CD4-positive, alpha-beta T cell (primary cell): ENCODE measurements around the gene FRMD3. TPM values are rescaled to one million over a fixed set of nuclear protein-coding genes. Genes with fewer than 3 reads are reported as not detected.

Experiments
- ATAC-seq: fragments of 200-7000 bp; cut with Tn5 transposase; one replicate; pipeline ENCODE4 v1.10.0; 2022; ENCODE audit warnings: mild to moderate bottlenecking; ENCODE audit not compliant: poor library complexity
- CTCF ChIA-PET: fragments of 350-600 bp; sonication (Branson Sonifier 250); formaldehyde crosslinking; loops from one replicate; lab custom pipeline; 2021; ENCODE audit warnings: antibody characterized with exemption, inconsistent platforms; lab: Charles Lee
- POLR2A ChIA-PET: fragments of 350-600 bp; sonication (Branson Sonifier 250); formaldehyde crosslinking; loops from one replicate; lab custom pipeline; 2021; ENCODE audit warnings: antibody characterized with exemption, inconsistent platforms; lab: Charles Lee
- DNase-seq, 14 experiments: peaks; one replicate each; pipeline ENCODE4 v3.0.0-alpha.2; 2013 to 2020; ENCODE audit warnings: mixed read lengths in 2 of 14
- H3K27ac ChIP-seq, 2 donors: one replicate each; pipeline versions ENCODE4 v1.5.1 to v1.7.0; 2013; ENCODE audit warnings: low read length in 2 of 2, low read depth in 1 of 2, mild to moderate bottlenecking in 1 of 2
- H3K27me3 ChIP-seq, 2 experiments: 1 replicate in 1 of 2; 2 replicates in 1 of 2; pipeline versions ENCODE4 v1.6.1 to v1.7.0; 2013; ENCODE audit warnings: low read length in 2 of 2, control low read depth in 1 of 2, mild to moderate bottlenecking in 1 of 2, moderate library complexity in 1 of 2; ENCODE audit not compliant: insufficient read depth in 2 of 2, control insufficient read depth in 1 of 2
- H3K36me3 ChIP-seq: one replicate; pipeline ENCODE4 v1.6.1; 2013; ENCODE audit warnings: low read length, control low read depth; ENCODE audit not compliant: insufficient read depth
- H3K4me1 ChIP-seq: one replicate; pipeline ENCODE4 v1.6.1; 2013; ENCODE audit warnings: low read length, control low read depth; ENCODE audit not compliant: insufficient read depth
- H3K4me3 ChIP-seq: one replicate; pipeline ENCODE4 v1.5.1; 2013; ENCODE audit warnings: mild to moderate bottlenecking, low read length, moderate library complexity
- H3K9me3 ChIP-seq, 2 experiments: 1 replicate in 1 of 2; 2 replicates in 1 of 2; pipeline versions ENCODE4 v1.6.1 to v1.7.0; 2013; ENCODE audit warnings: low read length in 2 of 2, mild to moderate bottlenecking in 2 of 2, control low read depth in 1 of 2, moderate library complexity in 1 of 2; ENCODE audit not compliant: control insufficient read depth in 1 of 2, insufficient read depth in 1 of 2
- H3K27ac Mint-ChIP-seq: one replicate; pipeline ENCODE4 v1.8.0; 2020; ENCODE audit warnings: mixed read lengths
- H3K27me3 Mint-ChIP-seq: one replicate; pipeline ENCODE4 v1.8.0; 2021; ENCODE audit warnings: mixed read lengths
- H3K36me3 Mint-ChIP-seq: one replicate; pipeline ENCODE4 v1.8.0; 2021; ENCODE audit warnings: low read depth, mixed read lengths
- H3K4me1 Mint-ChIP-seq: one replicate; pipeline ENCODE4 v1.8.0; 2021; ENCODE audit warnings: low read depth, mixed read lengths
- H3K4me3 Mint-ChIP-seq: one replicate; pipeline ENCODE4 v1.8.0; 2020; ENCODE audit warnings: mild to moderate bottlenecking, mixed read lengths
- H3K9me3 Mint-ChIP-seq: one replicate; pipeline ENCODE4 v1.8.0; 2020; ENCODE audit warnings: mixed read lengths
- intact Hi-C, 2 experiments: fragments of 100-400 bp; cut with DNase I in 1 of 2; cut with micrococcal nuclease in 1 of 2; formaldehyde crosslinking; loops; one replicate each; pipeline versions ENCODE4 v1.15.1 to v1.9.0; 2023 to 2025; cut with DNase I, micrococcal nuclease
- total RNA-seq, 174 experiments: library from RNA in 2 of 174; stranded (reverse) in 2 of 174; gene quantifications; one replicate each; pipeline ENCODE4 v1.2.3 and lab custom pipeline; 2021 to 2026
- TF ChIP-seq, protein P1 (sequence below): fragments of 200-600 bp; IDR thresholded peaks from one replicate; pipeline ENCODE4 v1.8.0; 2022; ENCODE audit warnings: antibody characterized with exemption, mild to moderate bottlenecking

Gene FRMD3
- total RNA-seq, 2 experiments from 2014 or later, result 0.53 to 1.0 TPM

DNA sequence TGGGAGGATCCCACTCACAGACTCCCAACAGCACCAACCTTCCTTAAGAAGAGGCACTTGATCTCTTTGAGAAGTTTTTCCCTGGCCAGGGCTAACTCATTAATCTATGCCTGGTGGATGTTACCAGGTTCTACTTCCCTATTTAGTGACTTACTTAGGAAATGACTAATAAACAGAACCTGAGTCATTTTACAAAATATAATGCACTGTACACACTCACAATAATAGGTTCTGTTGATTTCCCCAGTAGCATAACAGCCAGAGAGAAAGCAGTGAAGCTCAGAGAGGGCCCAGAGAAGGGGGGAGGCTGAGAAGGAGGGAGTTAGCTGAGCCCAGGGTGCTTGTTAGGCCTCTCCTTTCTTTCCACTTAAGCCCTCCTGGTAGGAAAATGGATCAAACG is 27.1 kb downstream of the FRMD3 start:
- Histone ChIP-seq H3K27me3 (no peaks in the 10 kb centered on the region), H3K4me3 (no peak overlapping the region), H3K4me1 (peaks cover 6% of the 10 kb centered on the region), H3K9me3 (no peaks in the 10 kb centered on the region), H3K36me3 (no peaks in the 10 kb centered on the region), H3K27ac (no peak overlapping the region)
- ATAC-seq (no peak), DNase-seq (peak in 2 of 14 experiments; percentile 28 to 42)
- no peaks in the 10 kb centered on the region for H3K9me3 Mint-ChIP-seq
- H3K27ac Mint-ChIP-seq, result no peak overlapping the region
- TF ChIP-seq, protein P1, sequence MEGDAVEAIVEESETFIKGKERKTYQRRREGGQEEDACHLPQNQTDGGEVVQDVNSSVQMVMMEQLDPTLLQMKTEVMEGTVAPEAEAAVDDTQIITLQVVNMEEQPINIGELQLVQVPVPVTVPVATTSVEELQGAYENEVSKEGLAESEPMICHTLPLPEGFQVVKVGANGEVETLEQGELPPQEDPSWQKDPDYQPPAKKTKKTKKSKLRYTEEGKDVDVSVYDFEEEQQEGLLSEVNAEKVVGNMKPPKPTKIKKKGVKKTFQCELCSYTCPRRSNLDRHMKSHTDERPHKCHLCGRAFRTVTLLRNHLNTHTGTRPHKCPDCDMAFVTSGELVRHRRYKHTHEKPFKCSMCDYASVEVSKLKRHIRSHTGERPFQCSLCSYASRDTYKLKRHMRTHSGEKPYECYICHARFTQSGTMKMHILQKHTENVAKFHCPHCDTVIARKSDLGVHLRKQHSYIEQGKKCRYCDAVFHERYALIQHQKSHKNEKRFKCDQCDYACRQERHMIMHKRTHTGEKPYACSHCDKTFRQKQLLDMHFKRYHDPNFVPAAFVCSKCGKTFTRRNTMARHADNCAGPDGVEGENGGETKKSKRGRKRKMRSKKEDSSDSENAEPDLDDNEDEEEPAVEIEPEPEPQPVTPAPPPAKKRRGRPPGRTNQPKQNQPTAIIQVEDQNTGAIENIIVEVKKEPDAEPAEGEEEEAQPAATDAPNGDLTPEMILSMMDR, result no peak
- intact Hi-C loops, result no loop called here
- CTCF ChIA-PET, result no interaction called here
- H3K4me3 Mint-ChIP-seq, result no peak overlapping the region
- H3K36me3 Mint-ChIP-seq, result no peaks in the 10 kb centered on the region
- peaks cover 10% of the 10 kb centered on the region for H3K4me1 Mint-ChIP-seq
- POLR2A ChIA-PET, result no interaction called here
- no peaks in the 10 kb centered on the region for H3K27me3 Mint-ChIP-seq

DNA sequence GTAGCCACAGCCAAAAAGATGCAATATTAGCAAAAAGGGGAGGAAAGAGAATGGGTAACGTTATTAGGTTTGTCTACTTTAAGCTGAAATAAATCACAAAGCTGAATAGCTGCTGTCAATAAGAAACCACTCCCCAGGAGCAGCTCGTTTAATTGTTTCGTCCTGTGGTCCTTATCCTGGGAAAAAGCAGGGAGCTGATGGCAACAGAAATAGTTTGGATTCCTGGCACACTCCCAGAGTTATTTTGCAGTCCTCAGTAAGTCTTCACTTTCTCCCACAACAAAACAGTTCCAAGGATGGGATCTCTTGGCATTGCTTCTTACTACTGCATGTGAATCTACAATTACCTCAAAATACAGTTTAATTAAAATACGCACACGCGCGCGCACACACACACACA is 28.8 kb downstream of the FRMD3 start:
- Mint-ChIP-seq H3K36me3 (no peaks in the 10 kb centered on the region), H3K9me3 (no peaks in the 10 kb centered on the region)

DNA sequence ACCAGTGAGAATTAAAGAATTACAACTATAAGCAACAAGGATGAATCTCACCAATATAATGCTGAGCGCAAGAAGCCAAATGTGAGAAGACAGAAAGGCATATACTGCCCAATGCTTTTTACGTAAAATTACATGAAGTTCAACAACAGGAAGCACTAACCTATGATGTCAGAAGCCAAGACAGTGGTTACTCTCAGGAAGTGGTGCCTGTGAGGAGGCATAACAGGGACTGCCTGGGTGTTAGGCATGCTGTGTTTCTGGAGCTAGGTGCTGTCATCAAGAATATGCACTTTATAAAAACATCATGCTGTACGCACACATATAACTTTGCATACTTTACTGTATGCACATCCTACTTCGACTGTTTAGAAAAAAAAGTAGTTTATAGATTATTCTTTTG is 30.1 kb downstream of the FRMD3 start:
- DNase-seq (peak in 3 of 14 experiments; percentile 21 to 38 (median 35)), ATAC-seq (peak; percentile 91)
- Mint-ChIP-seq H3K27me3 (no peaks in the 10 kb centered on the region), H3K9me3 (no peaks in the 10 kb centered on the region), H3K4me1 (peaks cover 10% of the 10 kb centered on the region), H3K36me3 (no peaks in the 10 kb centered on the region), H3K4me3 (no peak overlapping the region), H3K27ac (no peak overlapping the region)
- CTCF ChIA-PET, result interaction anchor here (1.6 kb wide), 1 partner anchor 8 kb away, joined by 3 read pairs; no protein-coding TSS in a partner anchor
- H3K27me3 ChIP-seq, result no peaks in the 10 kb centered on the region
- POLR2A ChIA-PET, result no interaction called here
- H3K27ac ChIP-seq, result no peak overlapping the region
- H3K9me3 ChIP-seq, result no peaks in the 10 kb centered on the region
- no peak overlapping the region for H3K4me3 ChIP-seq
- intact Hi-C loops, result no loop called here
- H3K4me1 ChIP-seq, result peaks cover 6% of the 10 kb centered on the region
- H3K36me3 ChIP-seq, result no peaks in the 10 kb centered on the region
- TF ChIP-seq, protein P1, result no peak

More for the DNA sequence above, 28.8 kb downstream of the FRMD3 start:
- TF ChIP-seq, protein P1, result no peak
- peaks cover 10% of the 10 kb centered on the region for H3K4me1 Mint-ChIP-seq
- H3K27me3 ChIP-seq, result no peaks in the 10 kb centered on the region
- H3K4me3 Mint-ChIP-seq, result no peak overlapping the region
- no peaks in the 10 kb centered on the region for H3K36me3 ChIP-seq
- no peak overlapping the region for H3K27ac Mint-ChIP-seq
- H3K27ac ChIP-seq, result no peak overlapping the region
- DNase-seq (no peak), ATAC-seq (no peak)
- H3K9me3 ChIP-seq, result no peaks in the 10 kb centered on the region
- H3K4me3 ChIP-seq, result no peak overlapping the region
- H3K4me1 ChIP-seq, result peaks cover 6% of the 10 kb centered on the region
- intact Hi-C loops, result no loop called here
- CTCF ChIA-PET, result interaction anchor here (1.6 kb wide), 1 partner anchor 9 kb away, joined by 3 read pairs; no protein-coding TSS in a partner anchor
- no peaks in the 10 kb centered on the region for H3K27me3 Mint-ChIP-seq
- POLR2A ChIA-PET, result no interaction called here
